ENCODE data around the gene GIPC3. TPM values are rescaled to one million over a fixed set of nuclear protein-coding genes. Genes with fewer than 3 reads are reported as not detected.

Gene GIPC3
- polyA plus RNA-seq, 12 donors, result 1.1 to 3.2 (median 1.5) TPM; not detected in 2

GRCh38 chr19:3604227-3604986 is 19.1 kb downstream of the GIPC3 start:
- no peak for DNase-seq

GRCh38 chr19:3604987-3605343 is 19.7 kb downstream of the GIPC3 start:
- no peak for DNase-seq

- DNase-seq, result no peak
Observed at GRCh38 chr19:3605361-3605760, 20.1 kb downstream of the GIPC3 start.

GRCh38 chr19:3605770-3606169 is 20.5 kb downstream of the GIPC3 start:
- DNase-seq, result no peak

- DNase-seq, result no peak
Observed at GRCh38 chr19:3606174-3606689, 21.0 kb downstream of the GIPC3 start.

- DNase-seq, result peak; percentile 51
Observed at GRCh38 chr19:3606690-3607289, 21.5 kb downstream of the GIPC3 start, which contains the start of gene TBXA2R. TBXA2R (minus strand) TSS chr19:3606875; CDS start chr19:3600634, 6,241 bp downstream.

- peak; percentile 35 for DNase-seq
Observed at GRCh38 chr19:3607303-3608078, 22.2 kb downstream of the GIPC3 start.

- no peak for DNase-seq
Observed at GRCh38 chr19:3608079-3608641, 22.9 kb downstream of the GIPC3 start.

GRCh38 chr19:3608750-3609322 is 23.6 kb downstream of the GIPC3 start:
- DNase-seq, result no peak

- DNase-seq, result no peak
Observed at GRCh38 chr19:3609779-3610719, 24.8 kb downstream of the GIPC3 start.

- DNase-seq, result no peak
Observed at GRCh38 chr19:3610745-3611717, 25.8 kb downstream of the GIPC3 start.

- DNase-seq, result no peak
Observed at GRCh38 chr19:3611841-3612240, 26.6 kb downstream of the GIPC3 start.

GRCh38 chr19:3612330-3612729 is 27.1 kb downstream of the GIPC3 start:
- no peak for DNase-seq

GRCh38 chr19:3612901-3613741 is 27.8 kb downstream of the GIPC3 start:
- no peak for DNase-seq

GRCh38 chr19:3613818-3614661 is 28.8 kb downstream of the GIPC3 start:
- DNase-seq, result no peak

- DNase-seq, result no peak
Observed at GRCh38 chr19:3614858-3615505, 29.7 kb downstream of the GIPC3 start.
